HCT116 (cell line): ENCODE measurements around the gene STYK1. TPM values are rescaled to one million over a fixed set of nuclear protein-coding genes. Genes with fewer than 3 reads are reported as not detected.

ENCODE experiments used
- ATAC-seq: fragments of 200-7000 bp; cut with Tn5 transposase; 2 replicates; pipeline ENCODE4 v1.9.1; 2020; ENCODE audit warnings: mild to moderate bottlenecking, moderate library complexity
- BruUV-seq: library from RNA; stranded (reverse); fragments of 400-500 nt; replicated peaks from 2 replicates; lab custom pipeline; 2021; lab: Mats Ljungman, UMichigan
- CTCF ChIA-PET: fragments of 300-600 bp; sonication (Branson Sonifier 250); formaldehyde crosslinking; loops from one replicate; lab custom pipeline; 2021; ENCODE audit warnings: antibody characterized with exemption; lab: Charles Lee
- POLR2A ChIA-PET: fragments of 300-600, 350-600 bp; sonication (Branson Sonifier 250); formaldehyde crosslinking; loops from one replicate; lab custom pipeline; 2021; ENCODE audit warnings: antibody characterized with exemption; lab: Charles Lee
- RAD21 ChIA-PET, 2 experiments: fragments of 300-600 bp; sonication (Branson Sonifier 250); formaldehyde crosslinking; loops; one replicate each; lab custom pipeline; 2023; ENCODE audit warnings: low total read pairs in 2 of 2; ENCODE audit not compliant: uncharacterized antibody in 2 of 2, unreplicated experiment in 2 of 2, low non-redundant PET in 1 of 2; lab: Charles Lee
- DNase-seq: peaks from one replicate; pipeline ENCODE4 v3.0.0-alpha.2; 2010; ENCODE audit warnings: low read depth, low spot score
- H2AFZ ChIP-seq: fragments of 200-600 bp; shearing (Covaris generic), sonication (generic); 2 replicates; pipeline ENCODE4 v1.6.1; 2017; ENCODE audit warnings: low read depth, mixed run types, mixed read lengths, antibody characterized with exemption, low read length; ENCODE audit not compliant: poor library complexity, severe bottlenecking
- H3K27ac ChIP-seq: 2 replicates; pipeline ENCODE4 v1.5.1; 2012; ENCODE audit warnings: low read depth, low read length
- H3K27me3 ChIP-seq: fragments of 200-600 bp; sonication (generic); 2 replicates; pipeline ENCODE4 v1.6.1; 2016; ENCODE audit warnings: mixed run types, low read length, mixed read lengths; ENCODE audit not compliant: insufficient read depth
- H3K36me3 ChIP-seq, 2 experiments: fragments of 200-500 bp in 1 of 2; fragments of 200-600 bp in 1 of 2; sonication (Bioruptor generic) in 1 of 2; sonication (generic) in 1 of 2; 2 replicates each; pipeline versions ENCODE4 v1.5.1 to v1.6.1; 2014 to 2016; ENCODE audit warnings: low read length in 2 of 2, inconsistent platforms in 1 of 2, mixed read lengths in 1 of 2, mixed run types in 1 of 2; ENCODE audit not compliant: insufficient read depth in 2 of 2, control insufficient read depth in 1 of 2
- H3K4me1 ChIP-seq, 2 experiments: fragments of 200-600 bp in 1 of 2; sonication (generic) in 1 of 2; 2 replicates each; pipeline versions ENCODE4 v1.5.1 to v1.6.1; 2012 to 2017; ENCODE audit warnings: low read length in 2 of 2, inconsistent platforms in 1 of 2, mild to moderate bottlenecking in 1 of 2, mixed read lengths in 1 of 2, mixed run types in 1 of 2, moderate library complexity in 1 of 2; ENCODE audit not compliant: insufficient read depth in 2 of 2, control insufficient read depth in 1 of 2
- H3K4me2 ChIP-seq: fragments of 200-600 bp; sonication (generic); 2 replicates; pipeline ENCODE4 v1.6.1; 2017; ENCODE audit warnings: mixed run types, low read length, mixed read lengths
- H3K4me3 ChIP-seq, 2 experiments: fragments of 200-600 bp in 1 of 2; sonication (generic) in 1 of 2; replicated peaks in 1 of 2; 2 replicates each; pipeline ENCODE4 v1.5.1; 2011 to 2016; ENCODE audit warnings: low read length in 2 of 2, control low read depth in 1 of 2, low read depth in 1 of 2, mild to moderate bottlenecking in 1 of 2, mixed read lengths in 1 of 2, mixed run types in 1 of 2
- H3K79me2 ChIP-seq: fragments of 200-600 bp; sonication (generic); 2 replicates; pipeline ENCODE4 v1.6.1; 2017; ENCODE audit warnings: mild to moderate bottlenecking, mixed run types, low read length, moderate library complexity, mixed read lengths; ENCODE audit not compliant: insufficient read depth
- H3K9ac ChIP-seq: fragments of 200-600 bp; sonication (generic); 2 replicates; pipeline ENCODE4 v1.6.1; 2016; ENCODE audit warnings: low read length, mixed read lengths
- H3K9me2 ChIP-seq: fragments of 200-600 bp; sonication (generic), shearing (Covaris generic); 2 replicates; pipeline ENCODE4 v1.6.1; 2017; ENCODE audit warnings: mixed run types, mild to moderate bottlenecking, moderate library complexity; ENCODE audit not compliant: insufficient read depth
- H3K9me3 ChIP-seq, 2 experiments: fragments of 200-500 bp in 1 of 2; fragments of 200-600 bp in 1 of 2; sonication (Bioruptor generic) in 1 of 2; sonication (generic) in 1 of 2; 2 replicates each; pipeline ENCODE4 v1.6.1; 2014 to 2017; ENCODE audit warnings: low read length in 2 of 2, mixed read lengths in 2 of 2, inconsistent platforms in 1 of 2, low read depth in 1 of 2, mild to moderate bottlenecking in 1 of 2, mixed run types in 1 of 2, moderate library complexity in 1 of 2; ENCODE audit not compliant: control insufficient read depth in 1 of 2, insufficient read depth in 1 of 2
- H4K20me1 ChIP-seq: fragments of 200-600 bp; sonication (generic), shearing (Covaris generic); 2 replicates; pipeline ENCODE4 v1.6.1; 2017; ENCODE audit warnings: mixed run types, mild to moderate bottlenecking, moderate library complexity; ENCODE audit not compliant: insufficient read depth
- CBX3 ChIP-seq: IDR thresholded peaks from 2 replicates; pipeline ENCODE4 v1.6.1; 2012; ENCODE audit warnings: low read depth
- ELF1 ChIP-seq: IDR thresholded peaks from 2 replicates; pipeline ENCODE4 v1.6.1; 2012; ENCODE audit warnings: low read depth, borderline replicate concordance
- FOSL1 ChIP-seq: IDR thresholded peaks from 2 replicates; pipeline ENCODE4 v1.6.1; 2012; ENCODE audit warnings: low read depth
- JUND ChIP-seq: IDR thresholded peaks from 2 replicates; pipeline ENCODE4 v1.6.1; 2012
- POLR2A ChIP-seq: IDR thresholded peaks from 2 replicates; pipeline ENCODE4 v1.7.0; 2011; ENCODE audit warnings: borderline replicate concordance; ENCODE audit not compliant: insufficient read depth, insufficient read length; ENCODE audit errors: extremely low read depth
- POLR2AphosphoS5 ChIP-seq: IDR thresholded peaks from 2 replicates; pipeline ENCODE4 v1.6.1; 2011; ENCODE audit warnings: mild to moderate bottlenecking, low read depth, low read length, moderate library complexity
- RAD21 ChIP-seq: IDR thresholded peaks from 2 replicates; pipeline ENCODE4 v1.6.1; 2012; ENCODE audit warnings: low read depth, mild to moderate bottlenecking
- SP1 ChIP-seq: IDR thresholded peaks from 2 replicates; pipeline ENCODE4 v1.6.1; 2012; ENCODE audit warnings: low read depth
- SRF ChIP-seq: IDR thresholded peaks from 2 replicates; pipeline ENCODE4 v1.6.1; 2012; ENCODE audit warnings: low read depth
- YY1 ChIP-seq: IDR thresholded peaks from 2 replicates; pipeline ENCODE4 v1.6.1; 2011; ENCODE audit warnings: low read length, low read depth, moderate library complexity, mild to moderate bottlenecking; ENCODE audit not compliant: insufficient replicate concordance; ENCODE audit errors: extremely low read depth
- ZNF274 ChIP-seq: fragments of 200-500 bp; sonication (Bioruptor generic); IDR thresholded peaks from 2 replicates; pipeline ENCODE4 v1.6.1; 2014; ENCODE audit warnings: mild to moderate bottlenecking, low read depth, low read length, inconsistent platforms
- intact Hi-C: fragments of 100-400 bp; cut with micrococcal nuclease; formaldehyde crosslinking; loops from 2 replicates; pipeline ENCODE4 v1.10.0; 2022
- total RNA-seq: library from RNA; stranded (reverse); gene quantifications from one replicate; pipeline ENCODE4 v1.2.1, GENCODE V29; 2021; ENCODE audit not compliant: unreplicated experiment
- TF ChIP-seq, protein P1 (sequence below): IDR thresholded peaks from 2 replicates; pipeline ENCODE4 v1.6.1; 2012
- TF ChIP-seq, protein P2 (sequence below): IDR thresholded peaks from 2 replicates; pipeline ENCODE4 v1.6.1; 2012; ENCODE audit warnings: low read depth
- TF ChIP-seq, protein P3 (sequence below), 3 experiments: fragments of 200-600 bp in 1 of 3; sonication (generic) in 1 of 3; IDR thresholded peaks in 2 of 3; conservative IDR thresholded peaks in 1 of 3; 2 replicates each; pipeline ENCODE4 v1.5.1; 2012 to 2017; ENCODE audit warnings: low read depth in 2 of 3, low read length in 2 of 3, antibody characterized with exemption in 1 of 3, borderline replicate concordance in 1 of 3, control low read depth in 1 of 3, mild to moderate bottlenecking in 1 of 3, mixed read lengths in 1 of 3, mixed run types in 1 of 3, moderate library complexity in 1 of 3; ENCODE audit not compliant: insufficient read depth in 1 of 3
- TF ChIP-seq, protein P4 (sequence below): IDR thresholded peaks from 2 replicates; pipeline ENCODE4 v1.6.1; 2012

STYK1 gene
- total RNA-seq, 1 experiment from 2014 or later = 4.4 TPM

DNA sequence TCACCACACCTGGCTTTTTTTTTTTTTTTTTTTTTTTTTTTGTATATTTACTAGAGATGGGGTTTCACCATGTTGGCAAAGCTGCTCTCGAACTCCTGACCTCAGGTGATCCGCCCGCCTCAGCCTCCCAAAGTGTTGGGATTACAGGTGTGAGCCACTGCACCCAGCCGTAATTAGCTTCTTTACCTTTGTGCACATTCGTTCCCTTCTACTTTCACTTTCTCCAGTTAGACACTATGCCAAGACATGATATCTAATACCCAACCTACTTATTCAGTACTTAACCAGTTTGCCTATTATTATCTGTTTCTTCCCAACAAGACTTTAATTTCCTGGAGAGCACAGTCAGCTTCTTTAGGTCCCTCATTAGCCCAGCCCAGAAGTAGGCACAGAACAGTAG lies 5.3 kb downstream of the STYK1 start:
- Histone ChIP-seq H3K9me3 (no peaks in the 10 kb centered on the region), H3K36me3 (no peaks in the 10 kb centered on the region), H3K4me1 (peaks cover 0 to 11% of the 10 kb centered on the region in 2 experiments; a peak in 3 of 4 replicates), H3K27ac (no peak overlapping the region), H3K9me2 (no peaks in the 10 kb centered on the region), H3K79me2 (no peaks in the 10 kb centered on the region), H3K9ac (no peak overlapping the region), H3K4me2 (no peak overlapping the region), H2AFZ (no peak overlapping the region), H3K27me3 (no peaks in the 10 kb centered on the region), H4K20me1 (no peaks in the 10 kb centered on the region), H3K4me3 (no peak overlapping the region)
- intact Hi-C loops = no loop called here
- POLR2A ChIA-PET = no interaction called here
- ATAC-seq = no peak
- no TSS peak for BruUV-seq
- DNase-seq = no peak
- RAD21 ChIA-PET = interaction anchor here in 1 of 2 experiments (0.6 kb wide), 1 partner anchor 159 kb away, joined by 3 read pairs; no protein-coding TSS in a partner anchor
- CTCF ChIA-PET = no interaction called here
- TF ChIP-seq, protein P1, sequence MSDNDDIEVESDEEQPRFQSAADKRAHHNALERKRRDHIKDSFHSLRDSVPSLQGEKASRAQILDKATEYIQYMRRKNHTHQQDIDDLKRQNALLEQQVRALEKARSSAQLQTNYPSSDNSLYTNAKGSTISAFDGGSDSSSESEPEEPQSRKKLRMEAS = no peak
- TF ChIP-seq, protein P2, sequence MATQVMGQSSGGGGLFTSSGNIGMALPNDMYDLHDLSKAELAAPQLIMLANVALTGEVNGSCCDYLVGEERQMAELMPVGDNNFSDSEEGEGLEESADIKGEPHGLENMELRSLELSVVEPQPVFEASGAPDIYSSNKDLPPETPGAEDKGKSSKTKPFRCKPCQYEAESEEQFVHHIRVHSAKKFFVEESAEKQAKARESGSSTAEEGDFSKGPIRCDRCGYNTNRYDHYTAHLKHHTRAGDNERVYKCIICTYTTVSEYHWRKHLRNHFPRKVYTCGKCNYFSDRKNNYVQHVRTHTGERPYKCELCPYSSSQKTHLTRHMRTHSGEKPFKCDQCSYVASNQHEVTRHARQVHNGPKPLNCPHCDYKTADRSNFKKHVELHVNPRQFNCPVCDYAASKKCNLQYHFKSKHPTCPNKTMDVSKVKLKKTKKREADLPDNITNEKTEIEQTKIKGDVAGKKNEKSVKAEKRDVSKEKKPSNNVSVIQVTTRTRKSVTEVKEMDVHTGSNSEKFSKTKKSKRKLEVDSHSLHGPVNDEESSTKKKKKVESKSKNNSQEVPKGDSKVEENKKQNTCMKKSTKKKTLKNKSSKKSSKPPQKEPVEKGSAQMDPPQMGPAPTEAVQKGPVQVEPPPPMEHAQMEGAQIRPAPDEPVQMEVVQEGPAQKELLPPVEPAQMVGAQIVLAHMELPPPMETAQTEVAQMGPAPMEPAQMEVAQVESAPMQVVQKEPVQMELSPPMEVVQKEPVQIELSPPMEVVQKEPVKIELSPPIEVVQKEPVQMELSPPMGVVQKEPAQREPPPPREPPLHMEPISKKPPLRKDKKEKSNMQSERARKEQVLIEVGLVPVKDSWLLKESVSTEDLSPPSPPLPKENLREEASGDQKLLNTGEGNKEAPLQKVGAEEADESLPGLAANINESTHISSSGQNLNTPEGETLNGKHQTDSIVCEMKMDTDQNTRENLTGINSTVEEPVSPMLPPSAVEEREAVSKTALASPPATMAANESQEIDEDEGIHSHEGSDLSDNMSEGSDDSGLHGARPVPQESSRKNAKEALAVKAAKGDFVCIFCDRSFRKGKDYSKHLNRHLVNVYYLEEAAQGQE = no peak
- TF ChIP-seq ELF1 = no peak
- TF ChIP-seq JUND = no peak
- no peak for TF ChIP-seq YY1
- TF ChIP-seq CBX3 = no peak
- no peak for TF ChIP-seq ZNF274
- no peak for TF ChIP-seq SP1
- TF ChIP-seq, protein P3, sequence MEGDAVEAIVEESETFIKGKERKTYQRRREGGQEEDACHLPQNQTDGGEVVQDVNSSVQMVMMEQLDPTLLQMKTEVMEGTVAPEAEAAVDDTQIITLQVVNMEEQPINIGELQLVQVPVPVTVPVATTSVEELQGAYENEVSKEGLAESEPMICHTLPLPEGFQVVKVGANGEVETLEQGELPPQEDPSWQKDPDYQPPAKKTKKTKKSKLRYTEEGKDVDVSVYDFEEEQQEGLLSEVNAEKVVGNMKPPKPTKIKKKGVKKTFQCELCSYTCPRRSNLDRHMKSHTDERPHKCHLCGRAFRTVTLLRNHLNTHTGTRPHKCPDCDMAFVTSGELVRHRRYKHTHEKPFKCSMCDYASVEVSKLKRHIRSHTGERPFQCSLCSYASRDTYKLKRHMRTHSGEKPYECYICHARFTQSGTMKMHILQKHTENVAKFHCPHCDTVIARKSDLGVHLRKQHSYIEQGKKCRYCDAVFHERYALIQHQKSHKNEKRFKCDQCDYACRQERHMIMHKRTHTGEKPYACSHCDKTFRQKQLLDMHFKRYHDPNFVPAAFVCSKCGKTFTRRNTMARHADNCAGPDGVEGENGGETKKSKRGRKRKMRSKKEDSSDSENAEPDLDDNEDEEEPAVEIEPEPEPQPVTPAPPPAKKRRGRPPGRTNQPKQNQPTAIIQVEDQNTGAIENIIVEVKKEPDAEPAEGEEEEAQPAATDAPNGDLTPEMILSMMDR (IDR thresholded peaks at IDR 0.05 in 2 of 3, conservative IDR thresholded peaks at IDR 0.05 in 1 of 3; ENCODE audit: borderline replicate concordance in 1 of 3, insufficient read depth in 1 of 3, low read depth in 2 of 3, low read length in 2 of 3) = no peak
- TF ChIP-seq SRF = no peak
- no peak for TF ChIP-seq POLR2AphosphoS5
- no peak for TF ChIP-seq RAD21
- TF ChIP-seq, protein P4, sequence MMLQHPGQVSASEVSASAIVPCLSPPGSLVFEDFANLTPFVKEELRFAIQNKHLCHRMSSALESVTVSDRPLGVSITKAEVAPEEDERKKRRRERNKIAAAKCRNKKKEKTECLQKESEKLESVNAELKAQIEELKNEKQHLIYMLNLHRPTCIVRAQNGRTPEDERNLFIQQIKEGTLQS = no peak
- no peak for TF ChIP-seq FOSL1
- no peak for TF ChIP-seq POLR2A
